IPS DF 4.7 (cell line): ENCODE data around the gene ATP6V0E2.

Experiments
- DNase-seq: peaks from one replicate; pipeline ENCODE4 v3.0.0-alpha.2; 2013; ENCODE audit warnings: low spot score; ENCODE audit errors: extremely low read depth

Gene ATP6V0E2

GRCh38 chr7:149838224-149838991, 35.4 kb upstream of the ATP6V0E2 start, which contains the start of gene ZNF862:
Gene ZNF862 (plus strand): TSS chr7:149838375. CDS start chr7:149838612, 237 bp downstream.
- peak; percentile 94 for DNase-seq

DNA sequence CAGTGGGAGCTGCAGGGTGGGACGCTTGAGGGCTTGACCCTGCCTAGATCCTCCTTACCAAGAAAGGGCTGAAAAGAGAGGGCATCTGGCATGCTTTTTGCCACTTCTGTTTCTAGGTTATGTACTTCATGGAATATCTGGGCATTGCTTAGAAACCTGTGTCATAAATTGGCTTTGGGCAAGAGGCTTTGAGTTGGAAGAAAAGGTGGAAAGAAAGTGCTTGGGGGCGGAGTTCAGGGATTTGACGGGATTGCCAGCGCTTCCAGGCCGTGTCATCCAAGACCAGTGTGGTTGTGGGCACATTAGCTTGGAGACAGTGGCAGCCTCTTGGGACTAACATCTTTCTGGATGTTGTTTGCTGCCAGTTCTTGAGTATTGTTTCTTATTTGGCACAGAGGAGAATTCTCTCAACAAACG, 34.8 kb upstream of the ATP6V0E2 start:
- DNase-seq = no peak

GRCh38 chr7:149839933-149840332, 33.8 kb upstream of the ATP6V0E2 start:
- no peak for DNase-seq

DNA sequence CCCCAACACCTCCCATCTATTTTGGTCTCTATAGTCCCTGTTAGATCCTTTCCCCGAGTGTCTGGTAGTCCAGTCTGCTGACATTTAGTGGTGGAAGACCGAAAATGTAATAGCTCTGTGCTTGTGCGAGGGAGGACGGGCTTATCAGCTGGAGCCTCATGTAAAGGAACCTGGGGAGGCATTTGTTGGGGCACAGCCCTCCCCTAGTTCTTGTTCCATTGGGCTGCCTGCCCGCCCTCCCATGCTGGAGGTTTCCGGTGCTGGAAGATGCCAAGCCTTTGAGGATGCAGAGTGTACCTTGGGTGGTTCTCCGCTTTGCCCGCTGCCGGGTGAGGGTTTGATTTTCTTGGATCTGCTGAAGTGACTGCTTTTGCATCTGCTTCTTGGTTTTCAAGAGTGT, 30.2 kb upstream of the ATP6V0E2 start:
- no peak for DNase-seq

GRCh38 chr7:149844445-149844844, 29.3 kb upstream of the ATP6V0E2 start:
- DNase-seq = no peak

DNA sequence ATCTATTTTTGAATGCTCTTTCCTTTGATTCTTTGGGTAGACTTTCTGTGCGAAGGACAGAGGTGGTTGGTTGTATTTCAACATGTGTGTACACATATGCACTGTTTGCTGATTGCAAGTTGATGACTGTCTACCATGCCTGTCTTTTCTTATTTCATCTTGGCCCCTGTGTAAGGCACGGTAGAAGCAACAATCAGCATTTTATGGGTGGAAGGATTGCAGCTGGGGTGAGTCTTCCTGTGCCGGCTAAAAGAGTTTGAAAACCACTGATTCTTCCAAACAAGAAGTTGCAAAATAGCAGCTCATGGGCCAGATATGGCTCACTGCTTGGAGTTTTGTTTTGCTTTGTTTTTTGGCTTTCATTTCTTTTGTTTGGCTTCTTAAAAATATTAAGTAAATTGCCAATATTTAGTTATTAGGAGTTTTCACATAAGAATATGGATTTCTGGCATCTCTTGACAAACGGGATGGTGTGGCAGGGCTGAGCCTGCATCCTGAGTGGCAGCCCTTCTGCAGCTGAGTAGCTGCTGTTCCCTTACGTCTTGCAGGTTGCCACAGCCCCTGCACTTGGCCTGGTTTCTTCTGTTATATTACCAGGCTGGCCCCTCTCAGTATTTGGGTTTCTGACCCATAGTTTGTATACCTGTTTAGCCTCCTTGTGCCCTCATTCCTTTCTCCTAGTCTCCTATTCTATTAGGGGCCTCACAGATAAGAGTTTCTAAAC, 28.4 kb upstream of the ATP6V0E2 start:
- DNase-seq = no peak

DNA sequence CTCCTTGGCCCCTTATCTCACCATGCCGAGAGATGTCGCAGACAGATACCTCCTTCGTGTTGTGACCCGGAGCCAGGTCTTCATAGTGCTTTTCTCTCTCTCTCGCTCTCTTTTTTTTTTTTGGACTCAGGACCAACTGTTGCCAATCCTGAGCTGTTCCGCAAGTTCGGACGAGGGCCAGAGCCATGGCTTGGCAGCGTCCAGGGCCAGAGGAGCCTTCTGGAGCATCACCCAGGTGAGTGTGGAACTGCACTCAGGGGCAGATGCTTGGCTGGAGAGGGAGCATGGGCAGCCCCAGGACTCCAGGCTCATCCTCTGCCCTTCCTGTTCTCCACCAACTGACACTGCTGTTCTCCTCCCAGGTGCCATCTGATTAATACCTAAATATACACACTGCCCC, 27.7 kb upstream of the ATP6V0E2 start:
- no peak for DNase-seq

GRCh38 chr7:149846436-149847046, 27.2 kb upstream of the ATP6V0E2 start:
- DNase-seq = no peak

GRCh38 chr7:149849174-149849573, 24.6 kb upstream of the ATP6V0E2 start:
- no peak for DNase-seq

DNA sequence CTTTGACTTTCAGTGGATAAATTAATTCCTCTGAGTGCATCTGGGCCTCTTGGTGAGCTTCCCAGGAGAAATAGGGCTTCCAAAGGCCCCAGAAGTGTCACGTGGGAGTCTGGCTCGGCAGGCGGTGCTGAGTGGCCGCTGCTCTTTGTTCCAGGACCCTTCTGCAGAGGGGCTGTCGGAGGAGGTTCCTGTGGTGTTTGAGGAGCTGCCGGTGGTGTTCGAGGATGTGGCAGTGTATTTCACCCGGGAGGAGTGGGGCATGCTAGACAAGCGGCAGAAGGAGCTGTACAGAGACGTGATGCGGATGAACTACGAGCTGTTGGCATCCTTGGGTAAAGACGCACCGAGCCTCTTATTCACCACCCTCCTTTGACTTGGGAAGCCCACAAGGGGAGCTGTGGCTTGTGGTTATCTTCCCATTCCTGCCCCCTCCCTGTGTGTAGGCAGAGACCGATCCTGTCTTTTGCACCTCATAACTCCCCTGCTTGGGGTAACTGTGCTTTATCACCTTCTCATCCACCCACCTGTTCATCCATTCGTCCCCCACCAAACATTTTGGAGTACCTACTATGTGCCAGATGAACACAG, 23.7 kb upstream of the ATP6V0E2 start:
- no peak for DNase-seq

DNA sequence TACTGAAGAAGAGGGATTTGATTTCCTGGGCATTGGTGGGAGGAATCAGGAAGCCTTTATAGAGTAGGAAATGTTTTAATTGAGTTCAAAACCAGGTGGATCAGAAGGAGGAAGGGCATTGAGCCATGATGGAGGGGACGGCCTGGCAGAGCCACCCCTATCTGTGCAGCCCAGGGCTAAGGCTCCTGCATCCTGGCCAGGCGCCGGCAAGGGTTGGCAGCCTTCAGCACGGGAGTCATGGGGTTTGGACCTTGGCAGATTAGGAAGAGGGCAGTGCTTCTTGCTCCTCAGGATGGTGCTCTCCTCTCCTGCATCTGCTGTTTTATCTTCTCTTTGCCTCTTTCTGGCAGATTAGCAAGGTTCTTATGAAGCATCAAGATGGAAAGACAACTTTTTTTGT, 23.1 kb upstream of the ATP6V0E2 start:
- DNase-seq = no peak

GRCh38 chr7:149851449-149851848, 22.3 kb upstream of the ATP6V0E2 start:
- DNase-seq = no peak

DNA sequence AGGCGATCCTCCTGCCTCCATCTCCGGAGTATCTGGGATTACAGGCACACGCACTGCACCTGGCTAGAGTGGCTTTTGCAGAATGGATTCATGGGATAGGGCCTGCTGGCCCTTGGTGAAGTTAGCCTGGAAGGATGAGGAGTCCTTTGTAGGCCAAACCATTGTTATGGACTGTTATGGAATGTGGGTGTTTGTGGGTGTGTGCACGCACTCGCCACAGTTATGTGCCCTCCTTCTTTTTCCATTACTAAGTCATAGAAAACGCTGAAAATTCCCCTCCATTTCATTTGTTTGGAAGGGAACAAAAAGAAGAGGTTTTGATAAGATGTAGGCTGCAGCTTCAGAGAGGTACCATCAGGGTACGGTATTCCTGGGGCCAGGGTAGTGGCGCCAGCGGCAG, 20.6 kb upstream of the ATP6V0E2 start:
- no peak for DNase-seq

GRCh38 chr7:149854611-149855360, 19.0 kb upstream of the ATP6V0E2 start:
- no peak for DNase-seq

DNA sequence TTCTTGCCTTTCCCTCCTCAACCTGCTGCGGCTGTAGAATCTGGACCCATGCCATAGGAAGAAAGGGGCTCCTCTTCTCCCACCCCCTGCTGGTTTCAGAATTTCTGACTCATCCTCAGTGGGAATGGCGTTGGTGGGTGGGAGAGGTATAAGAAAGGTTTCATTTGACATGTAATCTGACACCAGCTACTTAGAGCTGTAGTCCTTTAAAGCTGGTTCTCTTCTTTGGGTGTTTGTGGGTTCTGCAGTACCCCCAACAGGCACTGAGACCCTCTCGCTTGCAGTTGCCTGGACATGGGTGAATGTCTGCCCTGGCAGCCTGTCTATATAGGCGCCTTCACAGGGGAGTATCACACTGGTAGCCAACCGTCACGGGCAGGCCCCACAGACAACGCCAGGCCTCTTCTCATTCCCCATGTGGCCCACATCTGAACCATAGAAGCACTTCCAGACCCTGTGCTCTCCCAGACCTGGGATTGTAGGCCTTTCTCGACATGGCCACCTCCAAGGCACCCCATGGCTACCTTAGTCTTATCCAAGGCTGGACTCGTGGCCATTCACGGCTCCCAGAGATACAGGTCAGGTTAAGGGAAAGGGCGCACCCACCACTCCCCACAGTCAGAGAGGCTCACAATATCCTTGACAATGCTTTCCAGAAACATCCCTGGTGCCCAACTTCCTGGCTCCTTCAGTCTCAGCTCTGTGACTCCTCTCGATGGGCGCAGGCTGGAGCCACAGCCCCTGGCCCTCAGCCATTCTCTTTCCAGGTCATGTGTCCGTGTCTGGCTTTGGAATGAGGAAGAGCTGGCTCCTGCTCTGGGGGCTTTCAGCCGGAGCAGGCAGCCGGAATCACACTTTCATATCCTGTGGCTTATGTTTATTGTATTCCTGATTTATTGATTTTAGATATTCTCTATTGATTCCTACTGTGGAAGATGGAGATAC, 18.1 kb upstream of the ATP6V0E2 start:
- DNase-seq = no peak

DNA sequence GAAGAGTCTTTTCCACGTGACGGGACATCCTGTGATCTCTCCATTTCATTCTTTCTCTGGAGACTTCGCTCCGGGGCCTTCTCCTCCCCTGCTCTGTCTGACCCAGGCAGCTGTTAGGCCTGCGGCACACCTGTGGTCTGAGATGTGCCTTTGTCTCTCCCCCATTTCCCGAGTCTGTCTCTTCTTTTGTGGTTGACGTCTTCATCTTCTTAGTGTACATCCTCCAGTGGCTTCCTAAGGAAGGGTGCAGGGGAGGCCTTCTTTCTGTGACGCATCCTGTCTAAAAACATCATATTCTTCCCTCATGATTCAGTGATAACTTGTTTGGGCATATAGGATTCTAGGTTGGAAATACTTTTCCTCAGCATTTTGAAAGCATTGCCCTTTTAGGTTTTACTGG, 17.2 kb upstream of the ATP6V0E2 start:
- DNase-seq = no peak

GRCh38 chr7:149859369-149859768, 14.4 kb upstream of the ATP6V0E2 start:
- DNase-seq = no peak

DNA sequence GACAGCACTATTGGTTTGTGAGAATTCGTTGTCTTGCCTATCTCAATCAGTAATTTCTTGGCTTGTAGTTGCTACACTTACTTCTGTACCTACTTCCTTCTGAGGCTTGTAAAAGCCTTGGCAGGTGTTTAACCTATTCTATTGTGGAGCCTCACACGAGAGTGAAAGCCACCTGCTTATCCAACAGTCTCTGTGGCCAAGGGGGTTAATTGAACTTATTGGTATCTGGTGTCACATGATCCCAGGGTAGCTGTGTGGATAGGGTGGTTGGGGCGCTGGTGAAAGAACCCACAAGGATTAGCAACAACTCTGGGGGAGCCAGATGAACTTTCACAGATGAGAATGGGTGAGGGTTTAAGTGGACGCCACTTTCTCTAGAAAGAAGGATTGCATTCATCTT, 13.9 kb upstream of the ATP6V0E2 start:
- DNase-seq = no peak

- no peak for DNase-seq
These were observed 12.7 kb upstream of the ATP6V0E2 start for GRCh38 chr7:149860821-149861727.
